Neural progenitor cell (in vitro differentiated cells): ENCODE results near the gene AUTS2. TPM values are rescaled to one million over a fixed set of nuclear protein-coding genes. Genes with fewer than 3 reads are reported as not detected.

Experiments
- DNase-seq: peaks from one replicate; pipeline ENCODE4 v3.0.0-alpha.2; 2016; ENCODE audit warnings: low spot score
- H2AFZ ChIP-seq: fragments of 200-600 bp; sonication (generic); replicated peaks from 2 replicates; pipeline ENCODE4 v1.6.1; 2016; ENCODE audit warnings: antibody characterized with exemption
- H3F3A ChIP-seq: fragments of 200-600 bp; sonication (generic); 2 replicates; pipeline ENCODE4 v1.6.1; 2016; ENCODE audit warnings: antibody characterized with exemption, low read depth
- H3K27ac ChIP-seq: fragments of 200-600 bp; sonication (generic); 2 replicates; pipeline ENCODE4 v1.5.1; 2016; ENCODE audit warnings: mild to moderate bottlenecking
- H3K27me3 ChIP-seq: fragments of 200-600 bp; sonication (generic); 2 replicates; pipeline ENCODE4 v1.6.1; 2016; ENCODE audit warnings: mild to moderate bottlenecking, moderate library complexity
- H3K36me3 ChIP-seq: fragments of 200-600 bp; sonication (generic); 2 replicates; pipeline ENCODE4 v1.5.1; 2016
- H3K4me1 ChIP-seq: fragments of 200-600 bp; sonication (generic); 2 replicates; pipeline ENCODE4 v1.6.1; 2016; ENCODE audit warnings: mixed run types
- H3K4me2 ChIP-seq: fragments of 200-600 bp; sonication (generic); 2 replicates; pipeline ENCODE4 v1.6.1; 2016
- H3K4me3 ChIP-seq: fragments of 200-600 bp; sonication (generic); 2 replicates; pipeline ENCODE4 v1.5.1; 2016
- H3K79me2 ChIP-seq: fragments of 200-600 bp; sonication (generic); 2 replicates; pipeline ENCODE4 v1.6.1; 2016; ENCODE audit warnings: low read depth
- H3K9ac ChIP-seq: fragments of 200-600 bp; sonication (generic); 2 replicates; pipeline ENCODE4 v1.6.1; 2016
- H3K9me3 ChIP-seq: fragments of 200-600 bp; sonication (generic); 2 replicates; pipeline ENCODE4 v1.5.1; 2016; ENCODE audit warnings: low read depth
- H4K20me1 ChIP-seq: fragments of 200-600 bp; sonication (generic); 2 replicates; pipeline ENCODE4 v1.6.1; 2016; ENCODE audit warnings: low read depth
- H3K27ac Mint-ChIP-seq: 3 replicates; pipeline ENCODE4 v1.8.0; 2021; ENCODE audit warnings: mixed read lengths
- H3K27me3 Mint-ChIP-seq: 2 replicates; pipeline ENCODE4 v1.8.0; 2022; ENCODE audit warnings: low read depth, mild to moderate bottlenecking, inconsistent platforms, moderate library complexity, mixed read lengths; ENCODE audit not compliant: insufficient read depth
- H3K36me3 Mint-ChIP-seq: 3 replicates; pipeline ENCODE4 v1.8.0; 2021; ENCODE audit warnings: mixed read lengths
- H3K4me1 Mint-ChIP-seq: 3 replicates; pipeline ENCODE4 v1.8.0; 2021; ENCODE audit warnings: mixed read lengths
- H3K4me3 Mint-ChIP-seq: 3 replicates; pipeline ENCODE4 v1.8.0; 2021; ENCODE audit warnings: mild to moderate bottlenecking, moderate library complexity, mixed read lengths
- H3K9me3 Mint-ChIP-seq: 3 replicates; pipeline ENCODE4 v1.8.0; 2020; ENCODE audit warnings: mixed read lengths
- EZH2 ChIP-seq: fragments of 200-600 bp; sonication (generic); IDR thresholded peaks from 2 replicates; pipeline ENCODE4 v1.6.1; 2017; ENCODE audit warnings: antibody characterized with exemption, mild to moderate bottlenecking, moderate library complexity
- EZH2phosphoT487 ChIP-seq: fragments of 200-600 bp; sonication (generic); IDR thresholded peaks from 2 replicates; pipeline ENCODE4 v1.6.1; 2017; ENCODE audit warnings: antibody characterized with exemption
- total RNA-seq: library from RNA; depleted of rRNA; stranded (reverse); fragments of >200 nt; gene quantifications from 2 replicates; pipeline ENCODE4 v1.2.3, GENCODE V29; 2015; ENCODE audit warnings: low replicate concordance
- TF ChIP-seq, protein P1 (sequence below): fragments of 200-600 bp; sonication (generic); IDR thresholded peaks from 2 replicates; pipeline ENCODE4 v1.5.1; 2017; ENCODE audit warnings: antibody characterized with exemption, mild to moderate bottlenecking

Gene AUTS2
- total RNA-seq, 1 donor from 2014 or later = 50.0 TPM

GRCh38 chr7:70640266-70640833 lies 1042.1 kb downstream of the AUTS2 start:
- peaks cover 15% of the 10 kb centered on the region for H3K36me3 Mint-ChIP-seq
- Histone ChIP-seq H3K4me3 (no peak overlapping the region), H3K36me3 (no peaks in the 10 kb centered on the region), H4K20me1 (no peaks in the 10 kb centered on the region), H3F3A (peaks cover 18% of the 10 kb centered on the region), H3K4me2 (no peak overlapping the region), H3K9ac (no peak overlapping the region), H3K9me3 (no peaks in the 10 kb centered on the region), H3K27ac (no peak overlapping the region), H3K79me2 (no peaks in the 10 kb centered on the region), H3K4me1 (peaks cover 25% of the 10 kb centered on the region), H2AFZ (no peak overlapping the region), H3K27me3 (no peaks in the 10 kb centered on the region)
- H3K4me3 Mint-ChIP-seq = no peak overlapping the region
- peaks cover 15% of the 10 kb centered on the region for H3K4me1 Mint-ChIP-seq
- peaks cover 3% of the 10 kb centered on the region for H3K9me3 Mint-ChIP-seq
- DNase-seq = no peak
- no peak overlapping the region for H3K27ac Mint-ChIP-seq
- TF ChIP-seq EZH2phosphoT487 = no peak
- TF ChIP-seq, protein P1, sequence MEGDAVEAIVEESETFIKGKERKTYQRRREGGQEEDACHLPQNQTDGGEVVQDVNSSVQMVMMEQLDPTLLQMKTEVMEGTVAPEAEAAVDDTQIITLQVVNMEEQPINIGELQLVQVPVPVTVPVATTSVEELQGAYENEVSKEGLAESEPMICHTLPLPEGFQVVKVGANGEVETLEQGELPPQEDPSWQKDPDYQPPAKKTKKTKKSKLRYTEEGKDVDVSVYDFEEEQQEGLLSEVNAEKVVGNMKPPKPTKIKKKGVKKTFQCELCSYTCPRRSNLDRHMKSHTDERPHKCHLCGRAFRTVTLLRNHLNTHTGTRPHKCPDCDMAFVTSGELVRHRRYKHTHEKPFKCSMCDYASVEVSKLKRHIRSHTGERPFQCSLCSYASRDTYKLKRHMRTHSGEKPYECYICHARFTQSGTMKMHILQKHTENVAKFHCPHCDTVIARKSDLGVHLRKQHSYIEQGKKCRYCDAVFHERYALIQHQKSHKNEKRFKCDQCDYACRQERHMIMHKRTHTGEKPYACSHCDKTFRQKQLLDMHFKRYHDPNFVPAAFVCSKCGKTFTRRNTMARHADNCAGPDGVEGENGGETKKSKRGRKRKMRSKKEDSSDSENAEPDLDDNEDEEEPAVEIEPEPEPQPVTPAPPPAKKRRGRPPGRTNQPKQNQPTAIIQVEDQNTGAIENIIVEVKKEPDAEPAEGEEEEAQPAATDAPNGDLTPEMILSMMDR = no peak
- no peak for TF ChIP-seq EZH2
- H3K27me3 Mint-ChIP-seq = no peaks in the 10 kb centered on the region

DNA sequence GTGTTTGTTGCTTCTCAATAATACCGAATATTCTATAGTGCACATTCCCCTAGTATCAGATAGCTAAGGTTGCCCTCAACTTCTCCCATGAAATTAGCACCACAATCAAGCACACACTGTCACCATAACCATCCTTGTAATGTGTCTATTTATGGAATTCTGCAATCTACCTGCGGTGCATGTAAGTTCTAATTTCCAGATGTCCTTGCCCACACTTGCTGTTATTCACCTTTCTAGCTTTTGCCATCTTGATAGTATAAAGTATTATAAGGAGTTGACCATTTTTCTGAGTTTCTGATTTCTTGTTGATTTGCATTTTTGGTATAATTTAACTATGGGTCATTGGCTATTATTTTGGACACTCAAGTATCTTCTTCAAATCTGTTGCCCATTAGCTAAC lies 1043.6 kb downstream of the AUTS2 start:
- H3K4me3 ChIP-seq = no peak overlapping the region
- no peak overlapping the region for H3K9ac ChIP-seq
- no peaks in the 10 kb centered on the region for H3K27me3 Mint-ChIP-seq
- H3F3A ChIP-seq = peaks cover 26% of the 10 kb centered on the region
- no peak overlapping the region for H3K27ac Mint-ChIP-seq
- peaks cover 33% of the 10 kb centered on the region for H3K4me1 ChIP-seq
- TF ChIP-seq EZH2 = no peak
- TF ChIP-seq, protein P1 = no peak
- DNase-seq = no peak
- no peak overlapping the region for H3K27ac ChIP-seq
- H3K9me3 ChIP-seq = no peaks in the 10 kb centered on the region
- H3K4me1 Mint-ChIP-seq = peaks cover 25% of the 10 kb centered on the region
- no peak overlapping the region for H3K4me2 ChIP-seq
- no peaks in the 10 kb centered on the region for H3K27me3 ChIP-seq
- H3K79me2 ChIP-seq = no peaks in the 10 kb centered on the region
- no peak overlapping the region for H3K4me3 Mint-ChIP-seq
- peaks cover 12% of the 10 kb centered on the region for H3K36me3 Mint-ChIP-seq
- H3K36me3 ChIP-seq = no peaks in the 10 kb centered on the region
- H2AFZ ChIP-seq = no peak overlapping the region
- peaks cover 3% of the 10 kb centered on the region for H3K9me3 Mint-ChIP-seq
- H4K20me1 ChIP-seq = no peaks in the 10 kb centered on the region

DNA sequence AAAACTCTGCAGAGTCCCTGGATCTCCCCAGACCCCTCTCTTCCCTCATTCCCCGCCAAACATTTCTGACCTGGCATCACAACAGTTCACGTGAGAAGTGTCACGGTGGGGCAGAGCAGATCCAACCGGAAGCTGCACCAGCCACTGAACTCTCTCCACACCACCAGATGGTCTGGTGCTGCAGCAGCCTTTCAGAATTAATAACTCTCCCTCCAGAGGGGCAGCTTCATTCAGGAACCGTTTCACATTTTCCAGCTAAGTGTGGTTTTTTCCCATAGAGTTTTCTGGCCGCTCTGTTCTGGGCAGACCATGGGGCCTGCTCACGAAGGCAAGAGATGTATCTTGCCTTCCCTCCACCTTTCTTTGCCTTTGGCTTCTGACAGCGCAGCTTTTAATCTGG lies 1047.0 kb downstream of the AUTS2 start:
- H3K9me3 ChIP-seq = no peaks in the 10 kb centered on the region
- H3K9ac ChIP-seq = no peak overlapping the region
- H3K36me3 Mint-ChIP-seq = peaks cover 10% of the 10 kb centered on the region
- peaks cover 5% of the 10 kb centered on the region for H3K27me3 Mint-ChIP-seq
- H3K4me1 ChIP-seq = peaks cover 19% of the 10 kb centered on the region
- H3K4me2 ChIP-seq = peak overlapping the region; percentile 22
- TF ChIP-seq EZH2phosphoT487 = no peak
- no peaks in the 10 kb centered on the region for H3K9me3 Mint-ChIP-seq
- H3K79me2 ChIP-seq = no peaks in the 10 kb centered on the region
- H3K27me3 ChIP-seq = no peaks in the 10 kb centered on the region
- H3K27ac Mint-ChIP-seq = peak overlapping the region; percentile 39
- no peak overlapping the region for H3K27ac ChIP-seq
- peak overlapping the region; percentile 62 for H3K4me3 Mint-ChIP-seq
- H3F3A ChIP-seq = peaks cover 17% of the 10 kb centered on the region
- DNase-seq = no peak
- H2AFZ ChIP-seq = no peak overlapping the region
- no peaks in the 10 kb centered on the region for H4K20me1 ChIP-seq
- H3K36me3 ChIP-seq = no peaks in the 10 kb centered on the region
- H3K4me1 Mint-ChIP-seq = peaks cover 15% of the 10 kb centered on the region
- no peak overlapping the region for H3K4me3 ChIP-seq

DNA sequence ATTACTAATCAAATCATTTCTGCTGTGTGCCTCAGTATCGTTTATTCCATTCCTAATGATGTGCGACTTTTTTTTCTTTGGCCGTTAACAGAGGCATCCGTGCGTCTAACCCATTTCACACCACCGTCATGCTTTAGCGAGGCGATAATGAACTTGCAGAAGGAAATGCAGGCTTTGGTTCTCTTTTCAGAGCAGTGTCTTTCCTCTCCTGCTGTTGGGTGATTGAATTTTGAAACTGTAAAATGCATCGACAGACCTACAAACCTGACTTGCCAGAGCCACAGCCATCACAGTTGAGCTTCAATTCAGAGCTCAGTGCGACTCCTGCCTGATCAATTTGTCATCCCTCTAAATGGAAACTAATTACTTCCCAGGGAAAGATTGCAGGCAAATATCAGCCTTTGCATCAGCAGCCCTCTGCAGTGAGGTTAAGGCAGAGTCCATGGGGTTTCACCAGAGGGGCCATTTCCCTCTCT lies 1047.6 kb downstream of the AUTS2 start:
- Mint-ChIP-seq H3K4me3 (no peak overlapping the region), H3K27ac (no peak overlapping the region), H3K9me3 (no peaks in the 10 kb centered on the region), H3K36me3 (peaks cover 14% of the 10 kb centered on the region), H3K4me1 (peaks cover 15% of the 10 kb centered on the region), H3K27me3 (peaks cover 5% of the 10 kb centered on the region)
- H3K36me3 ChIP-seq = no peaks in the 10 kb centered on the region
- H3K9me3 ChIP-seq = no peaks in the 10 kb centered on the region
- no peak overlapping the region for H3K9ac ChIP-seq
- no peak for TF ChIP-seq EZH2
- TF ChIP-seq EZH2phosphoT487 = no peak
- TF ChIP-seq, protein P1 = no peak
- no peak overlapping the region for H3K4me2 ChIP-seq
- no peak overlapping the region for H2AFZ ChIP-seq
- no peaks in the 10 kb centered on the region for H3K27me3 ChIP-seq
- DNase-seq = no peak
- no peak overlapping the region for H3K4me3 ChIP-seq
- peaks cover 19% of the 10 kb centered on the region for H3K4me1 ChIP-seq
- peaks cover 17% of the 10 kb centered on the region for H3F3A ChIP-seq
- no peak overlapping the region for H3K27ac ChIP-seq
- no peaks in the 10 kb centered on the region for H4K20me1 ChIP-seq
- no peaks in the 10 kb centered on the region for H3K79me2 ChIP-seq
